Vagina (tissue), 2 donors: Measurements from ENCODE around the gene ZNF664.

ENCODE experiments used
- CTCF ChIP-seq, 3 experiments: fragments of 450-650 bp in 2 of 3; fragments of 200-600 bp in 1 of 3; sonication (generic) in 1 of 3; IDR thresholded peaks; one replicate each; pipeline ENCODE4 v1.5.1; 2017 to 2019; ENCODE audit warnings: antibody characterized with exemption in 3 of 3, mild to moderate bottlenecking in 2 of 3, moderate library complexity in 2 of 3
- POLR2A ChIP-seq, 2 donors: fragments of 450-650 bp; IDR thresholded peaks; one replicate each; pipeline ENCODE4 v1.6.1; 2017; ENCODE audit warnings: antibody characterized with exemption in 2 of 2, mild to moderate bottlenecking in 2 of 2, moderate library complexity in 2 of 2
- POLR2AphosphoS5 ChIP-seq, 2 donors: sonication (generic); formaldehyde crosslinking; IDR thresholded peaks; one replicate each; pipeline ENCODE4 v1.9.0; 2017; ENCODE audit warnings: antibody characterized with exemption in 2 of 2, mild to moderate bottlenecking in 2 of 2, low read depth in 1 of 2; ENCODE audit not compliant: insufficient read depth in 1 of 2

- TF ChIP-seq CTCF (IDR thresholded peaks at IDR 0.05) (no peak), POLR2A (IDR thresholded peaks at IDR 0.05) (no peak), POLR2AphosphoS5 (IDR thresholded peaks at IDR 0.05; ENCODE audit: insufficient read depth in 1 of 2, low read depth in 1 of 2) (no peak)
Measured at GRCh38 chr12:123936471-123936870, 36.5 kb upstream of the ZNF664 start.
